ENCODE results near the gene CYP2E1.

CYP2E1 gene

GRCh38 chr10:133509700-133510099, 17.5 kb upstream of the CYP2E1 start:
- ATAC-seq (ENCODE audit: insufficient read depth, low read depth) (no peak), DNase-seq (no peak)
- Histone ChIP-seq H3K9me3 (ENCODE audit: insufficient read depth, low read length, severe bottlenecking) (no peaks in the 10 kb centered on the region), H3K4me3 (ENCODE audit: low read depth in 1 of 2, low read length in 2 of 2) (no peak overlapping the region), H3K4me2 (ENCODE audit: insufficient read depth, low read length) (no peak overlapping the region), H3K79me2 (ENCODE audit: insufficient read depth, low read length) (no peaks in the 10 kb centered on the region), H3K4me1 (ENCODE audit: insufficient read depth, low read length) (no peaks in the 10 kb centered on the region), H2AFZ (ENCODE audit: low read depth, low read length) (no peak overlapping the region), H3K27ac (ENCODE audit: low read length) (no peak overlapping the region), H3K9ac (ENCODE audit: low read depth, low read length) (no peak overlapping the region), H3K27me3 (ENCODE audit: insufficient read depth, low read length, poor library complexity) (no peaks in the 10 kb centered on the region), H3K36me3 (ENCODE audit: insufficient read depth, low read length) (no peaks in the 10 kb centered on the region), H4K20me1 (ENCODE audit: insufficient read depth, low read length) (no peaks in the 10 kb centered on the region)
- no peak for TF ChIP-seq CTCF (IDR thresholded peaks at IDR 0.05; ENCODE audit: borderline replicate concordance, extremely low read depth, low read length, poor library complexity, severe bottlenecking)
- TF ChIP-seq EZH2 (IDR thresholded peaks at IDR 0.05; ENCODE audit: borderline replicate concordance, low read depth, low read length, severe bottlenecking): no peak

- H3K27me3 ChIP-seq (ENCODE audit: insufficient read depth, low read length, poor library complexity): no peaks in the 10 kb centered on the region
- H3K27ac ChIP-seq (ENCODE audit: low read length): no peak overlapping the region
- ATAC-seq (ENCODE audit: insufficient read depth, low read depth) (no peak), DNase-seq (no peak)
- no peaks in the 10 kb centered on the region for H3K9me3 ChIP-seq (ENCODE audit: insufficient read depth, low read length, severe bottlenecking)
- no peak overlapping the region for H3K9ac ChIP-seq (ENCODE audit: low read depth, low read length)
- TF ChIP-seq CTCF (IDR thresholded peaks at IDR 0.05; ENCODE audit: borderline replicate concordance, extremely low read depth, low read length, poor library complexity, severe bottlenecking) (no peak), EZH2 (IDR thresholded peaks at IDR 0.05; ENCODE audit: borderline replicate concordance, low read depth, low read length, severe bottlenecking) (no peak)
- no peaks in the 10 kb centered on the region for H3K79me2 ChIP-seq (ENCODE audit: insufficient read depth, low read length)
- no peak overlapping the region for H3K4me2 ChIP-seq (ENCODE audit: insufficient read depth, low read length)
- no peaks in the 10 kb centered on the region for H3K4me1 ChIP-seq (ENCODE audit: insufficient read depth, low read length)
- no peaks in the 10 kb centered on the region for H4K20me1 ChIP-seq (ENCODE audit: insufficient read depth, low read length)
- H2AFZ ChIP-seq (ENCODE audit: low read depth, low read length): no peak overlapping the region
- no peaks in the 10 kb centered on the region for H3K36me3 ChIP-seq (ENCODE audit: insufficient read depth, low read length)
- no peak overlapping the region for H3K4me3 ChIP-seq (ENCODE audit: low read depth in 1 of 2, low read length in 2 of 2)
Measured at GRCh38 chr10:133511408-133511807, 15.8 kb upstream of the CYP2E1 start.

GRCh38 chr10:133511907-133512528, 15.1 kb upstream of the CYP2E1 start:
- DNase-seq (no peak), ATAC-seq (ENCODE audit: insufficient read depth, low read depth) (no peak)
- H3K27me3 ChIP-seq (ENCODE audit: insufficient read depth, low read length, poor library complexity): no peaks in the 10 kb centered on the region
- no peak overlapping the region for H3K27ac ChIP-seq (ENCODE audit: low read length)
- no peak for TF ChIP-seq EZH2 (IDR thresholded peaks at IDR 0.05; ENCODE audit: borderline replicate concordance, low read depth, low read length, severe bottlenecking)
- no peak for TF ChIP-seq CTCF (IDR thresholded peaks at IDR 0.05; ENCODE audit: borderline replicate concordance, extremely low read depth, low read length, poor library complexity, severe bottlenecking)
- no peaks in the 10 kb centered on the region for H3K79me2 ChIP-seq (ENCODE audit: insufficient read depth, low read length)
- H3K9ac ChIP-seq (ENCODE audit: low read depth, low read length): no peak overlapping the region
- H3K4me1 ChIP-seq (ENCODE audit: insufficient read depth, low read length): no peaks in the 10 kb centered on the region
- H3K36me3 ChIP-seq (ENCODE audit: insufficient read depth, low read length): no peaks in the 10 kb centered on the region
- H3K4me2 ChIP-seq (ENCODE audit: insufficient read depth, low read length): no peak overlapping the region
- no peak overlapping the region for H2AFZ ChIP-seq (ENCODE audit: low read depth, low read length)
- no peaks in the 10 kb centered on the region for H3K9me3 ChIP-seq (ENCODE audit: insufficient read depth, low read length, severe bottlenecking)
- H4K20me1 ChIP-seq (ENCODE audit: insufficient read depth, low read length): no peaks in the 10 kb centered on the region
- H3K4me3 ChIP-seq (ENCODE audit: low read depth in 1 of 2, low read length in 2 of 2): no peak overlapping the region
